RCC 7860 (cell line): ENCODE measurements around the gene C17orf67.

Experiments
- DNase-seq: peaks from one replicate; pipeline ENCODE4 v3.0.0-alpha.2; 2015; ENCODE audit warnings: low spot score
- FAIRE-seq: peaks from 2 replicates; lab custom pipeline; 2012; peaks lifted over from hg19 to GRCh38; lab: Jason Lieb, UNC

C17orf67 gene

GRCh38 chr17:56834380-56835263, 902 bp upstream of the C17orf67 start:
- DNase-seq (no peak), FAIRE-seq (no peak)

GRCh38 chr17:56833057-56833808, 487 bp downstream of the C17orf67 start:
- peak; percentile 53 for DNase-seq
- no peak for FAIRE-seq

- no peak for FAIRE-seq
Observed at GRCh38 chr17:56832446-56832845, 1.3 kb downstream of the C17orf67 start.

GRCh38 chr17:56831369-56832095, 2.2 kb downstream of the C17orf67 start:
- no peak for DNase-seq
- FAIRE-seq = no peak

More at GRCh38 chr17:56832446-56832845, 1.3 kb downstream of the C17orf67 start:
- no peak for DNase-seq

GRCh38 chr17:56830726-56831368, 2.9 kb downstream of the C17orf67 start:
- FAIRE-seq (no peak), DNase-seq (no peak)

- FAIRE-seq = no peak
Observed at GRCh38 chr17:56826611-56827414, 6.9 kb downstream of the C17orf67 start.

GRCh38 chr17:56824503-56824902, 9.2 kb downstream of the C17orf67 start:
- FAIRE-seq (no peak), DNase-seq (no peak)

More at GRCh38 chr17:56826611-56827414, 6.9 kb downstream of the C17orf67 start:
- no peak for DNase-seq

GRCh38 chr17:56823848-56824247, 9.9 kb downstream of the C17orf67 start:
- FAIRE-seq (no peak), DNase-seq (no peak)

- no peak for FAIRE-seq
- no peak for DNase-seq
Observed at GRCh38 chr17:56822725-56823124, 11.0 kb downstream of the C17orf67 start.

- no peak for FAIRE-seq
- DNase-seq = no peak
Observed at GRCh38 chr17:56821847-56822534, 11.7 kb downstream of the C17orf67 start.

- DNase-seq (no peak), FAIRE-seq (no peak)
Observed at GRCh38 chr17:56820207-56820606, 13.5 kb downstream of the C17orf67 start.

- FAIRE-seq (peak; percentile 75), DNase-seq (peak; percentile 76)
Observed at GRCh38 chr17:56819431-56820145, 14.1 kb downstream of the C17orf67 start.

- no peak for DNase-seq
- no peak for FAIRE-seq
Observed at GRCh38 chr17:56819030-56819429, 14.7 kb downstream of the C17orf67 start.

- DNase-seq (no peak), FAIRE-seq (no peak)
Observed at GRCh38 chr17:56817066-56817465, 16.7 kb downstream of the C17orf67 start.

- no peak for DNase-seq
- no peak for FAIRE-seq
Observed at GRCh38 chr17:56815711-56816110, 18.0 kb downstream of the C17orf67 start.

GRCh38 chr17:56812901-56813388, 20.8 kb downstream of the C17orf67 start:
- DNase-seq (no peak), FAIRE-seq (no peak)

- FAIRE-seq (no peak), DNase-seq (no peak)
Observed at GRCh38 chr17:56810891-56811775, 22.6 kb downstream of the C17orf67 start.
